GM19240 (cell line): ENCODE data around the gene CCDC107.

Experiments used
- DNase-seq: peaks from one replicate; pipeline ENCODE4 v3.0.0; 2011; ENCODE audit warnings: low spot score; ENCODE audit not compliant: insufficient read length

Gene CCDC107

DNA sequence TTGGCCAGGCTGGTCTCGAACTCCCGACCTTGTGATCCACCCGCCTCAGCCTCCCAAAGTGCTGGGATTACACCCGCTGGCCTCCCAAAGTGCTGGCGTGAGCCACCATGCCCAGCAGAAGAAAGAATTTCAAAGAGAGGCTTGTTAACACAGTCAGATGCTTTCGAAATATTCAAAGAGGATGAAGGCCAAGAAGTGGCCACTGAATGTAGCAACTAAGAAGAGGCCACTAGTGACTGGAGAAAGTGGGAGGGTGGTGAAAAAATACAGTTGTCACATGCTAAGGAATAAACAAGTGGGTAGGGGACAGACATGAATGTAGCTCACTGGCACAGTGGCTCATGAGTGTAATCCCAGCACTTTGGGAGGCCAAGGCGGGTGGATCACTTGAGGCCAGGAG is 44.6 kb downstream of the CCDC107 start:
- DNase-seq = no peak

DNA sequence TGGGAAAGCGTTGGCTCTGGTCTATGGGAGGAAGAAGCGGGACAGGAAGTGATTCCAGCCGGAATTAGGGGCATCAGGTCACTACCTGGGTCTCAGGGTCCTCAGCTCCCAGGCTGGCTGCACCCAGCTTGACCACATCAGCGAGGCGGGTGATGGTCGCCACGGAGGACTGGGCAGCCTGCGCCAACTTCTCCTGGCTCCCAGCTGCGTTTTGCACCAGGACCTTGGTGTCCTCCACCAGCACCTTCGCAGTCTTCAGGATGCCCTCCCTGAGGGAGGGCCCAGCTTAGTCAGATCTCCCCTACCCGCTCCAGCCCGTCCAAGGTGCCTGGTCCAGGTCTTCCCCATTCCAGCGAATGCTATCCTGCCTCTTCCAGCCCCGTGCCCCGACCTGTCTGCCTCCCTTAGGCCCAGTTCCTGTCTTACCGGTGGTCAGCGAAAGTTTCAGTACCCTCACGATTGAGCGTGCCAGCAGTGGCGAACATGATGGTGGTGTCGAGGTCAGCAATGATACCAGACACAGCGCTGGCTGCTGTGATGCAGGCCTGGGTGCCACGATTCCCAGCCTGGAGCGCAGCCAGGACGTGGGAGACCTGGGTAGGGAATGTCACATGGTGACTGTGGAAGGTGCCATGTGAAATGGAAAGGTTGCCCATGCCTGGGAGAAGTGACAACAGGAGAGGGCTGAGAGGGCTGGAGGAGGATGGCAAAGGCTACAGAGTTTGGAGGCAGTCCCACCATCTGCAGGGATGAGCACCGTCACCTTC is 46.0 kb downstream of the CCDC107 start:
- no peak for DNase-seq

GRCh38 chr9:35705372-35705771 is 47.3 kb downstream of the CCDC107 start:
- DNase-seq = no peak

- no peak for DNase-seq
Observed at GRCh38 chr9:35705836-35706430, 47.8 kb downstream of the CCDC107 start.

DNA sequence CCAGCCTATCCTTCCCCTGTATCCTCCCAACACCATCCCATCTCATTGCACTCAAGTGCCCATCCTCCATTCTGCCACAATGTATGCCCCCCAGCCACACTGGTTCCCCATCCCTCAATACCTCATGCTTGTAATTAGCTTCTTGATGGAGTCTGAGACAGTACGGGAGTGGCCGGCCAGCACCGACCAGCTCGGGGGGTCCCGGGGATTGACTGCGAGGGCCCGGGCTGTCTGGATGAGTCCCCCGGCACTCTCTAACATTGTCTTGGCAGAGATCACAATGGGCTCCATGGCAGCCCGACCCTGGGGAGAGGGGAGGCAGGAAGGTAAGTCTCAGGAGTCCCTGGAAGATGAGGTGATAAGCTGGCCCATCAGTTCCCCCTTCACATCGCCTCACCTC is 48.9 kb downstream of the CCDC107 start:
- no peak for DNase-seq

DNA sequence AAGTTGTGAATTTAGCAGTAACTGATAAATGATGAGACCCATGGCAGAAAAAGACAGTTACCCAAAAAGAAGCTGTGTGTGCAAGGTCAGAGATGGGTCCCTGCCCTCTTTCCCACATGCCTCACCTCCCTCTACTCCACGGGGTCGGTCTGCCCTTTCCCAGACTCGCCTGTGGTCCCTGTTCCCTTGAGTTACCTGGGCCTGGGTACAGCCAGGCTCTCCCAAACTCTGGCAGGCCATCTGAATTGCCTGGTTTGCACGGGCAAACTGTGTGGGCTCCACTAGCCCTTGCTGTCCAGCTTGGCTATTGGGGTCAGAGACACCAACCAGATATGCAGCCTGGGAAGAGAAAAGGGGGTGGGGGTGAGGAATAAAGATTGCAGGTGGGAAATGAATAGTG is 50.1 kb downstream of the CCDC107 start:
- DNase-seq = no peak

DNA sequence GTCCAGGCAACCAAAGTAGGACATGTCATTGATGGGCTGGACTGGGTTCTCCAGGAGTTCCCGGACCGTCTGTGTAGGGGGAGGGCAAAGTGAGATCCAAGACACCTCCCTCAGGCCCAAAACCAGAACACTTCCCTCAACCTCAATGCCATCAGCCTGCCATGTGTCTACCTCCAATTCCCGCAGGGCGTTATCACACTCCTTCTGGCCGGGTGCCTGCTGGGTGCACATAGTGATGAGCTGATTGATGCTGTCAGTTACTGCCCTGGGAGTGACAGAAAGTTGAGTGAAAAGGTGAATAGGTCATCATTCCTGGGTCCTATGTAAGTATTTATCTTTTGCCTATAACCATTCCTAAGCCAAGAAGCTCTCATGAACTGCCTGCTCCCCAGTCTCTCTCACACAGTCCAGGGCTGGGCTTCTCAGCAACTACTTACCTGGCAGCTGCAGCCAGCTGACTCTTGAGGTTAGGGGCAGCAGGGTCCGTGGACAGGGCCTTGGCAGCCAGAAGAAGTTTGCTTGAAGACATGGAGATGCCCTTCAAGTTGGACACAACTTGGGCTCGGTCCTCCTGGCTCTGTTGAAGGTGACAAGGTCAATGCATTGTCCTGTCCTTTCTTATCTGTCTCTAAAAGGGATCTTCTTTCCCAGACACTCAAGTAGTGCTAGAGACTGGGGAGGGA is 52.9 kb downstream of the CCDC107 start:
- DNase-seq = no peak
